HCT116 (cell line): ENCODE results near the gene ZFHX3. TPM values are rescaled to one million over a fixed set of nuclear protein-coding genes. Genes with fewer than 3 reads are reported as not detected.

Experiments used
- ATAC-seq: fragments of 200-7000 bp; cut with Tn5 transposase; 2 replicates; pipeline ENCODE4 v1.9.1; 2020; ENCODE audit warnings: mild to moderate bottlenecking, moderate library complexity
- BruUV-seq: library from RNA; stranded (reverse); fragments of 400-500 nt; replicated peaks from 2 replicates; lab custom pipeline; 2021; lab: Mats Ljungman, UMichigan
- CTCF ChIA-PET: fragments of 300-600 bp; sonication (Branson Sonifier 250); formaldehyde crosslinking; loops from one replicate; lab custom pipeline; 2021; ENCODE audit warnings: antibody characterized with exemption; lab: Charles Lee
- POLR2A ChIA-PET: fragments of 300-600, 350-600 bp; sonication (Branson Sonifier 250); formaldehyde crosslinking; loops from one replicate; lab custom pipeline; 2021; ENCODE audit warnings: antibody characterized with exemption; lab: Charles Lee
- RAD21 ChIA-PET, 2 experiments: fragments of 300-600 bp; sonication (Branson Sonifier 250); formaldehyde crosslinking; loops; one replicate each; lab custom pipeline; 2023; ENCODE audit warnings: low total read pairs in 2 of 2; ENCODE audit not compliant: uncharacterized antibody in 2 of 2, unreplicated experiment in 2 of 2, low non-redundant PET in 1 of 2; lab: Charles Lee
- DNase-seq: peaks from one replicate; pipeline ENCODE4 v3.0.0-alpha.2; 2010; ENCODE audit warnings: low read depth, low spot score
- H2AFZ ChIP-seq: fragments of 200-600 bp; shearing (Covaris generic), sonication (generic); 2 replicates; pipeline ENCODE4 v1.6.1; 2017; ENCODE audit warnings: low read depth, mixed run types, mixed read lengths, antibody characterized with exemption, low read length; ENCODE audit not compliant: poor library complexity, severe bottlenecking
- H3K27ac ChIP-seq: 2 replicates; pipeline ENCODE4 v1.5.1; 2012; ENCODE audit warnings: low read depth, low read length
- H3K27me3 ChIP-seq: fragments of 200-600 bp; sonication (generic); 2 replicates; pipeline ENCODE4 v1.6.1; 2016; ENCODE audit warnings: mixed run types, low read length, mixed read lengths; ENCODE audit not compliant: insufficient read depth
- H3K36me3 ChIP-seq, 2 experiments: fragments of 200-500 bp in 1 of 2; fragments of 200-600 bp in 1 of 2; sonication (Bioruptor generic) in 1 of 2; sonication (generic) in 1 of 2; 2 replicates each; pipeline versions ENCODE4 v1.5.1 to v1.6.1; 2014 to 2016; ENCODE audit warnings: low read length in 2 of 2, inconsistent platforms in 1 of 2, mixed read lengths in 1 of 2, mixed run types in 1 of 2; ENCODE audit not compliant: insufficient read depth in 2 of 2, control insufficient read depth in 1 of 2
- H3K4me1 ChIP-seq, 2 experiments: fragments of 200-600 bp in 1 of 2; sonication (generic) in 1 of 2; 2 replicates each; pipeline versions ENCODE4 v1.5.1 to v1.6.1; 2012 to 2017; ENCODE audit warnings: low read length in 2 of 2, inconsistent platforms in 1 of 2, mild to moderate bottlenecking in 1 of 2, mixed read lengths in 1 of 2, mixed run types in 1 of 2, moderate library complexity in 1 of 2; ENCODE audit not compliant: insufficient read depth in 2 of 2, control insufficient read depth in 1 of 2
- H3K4me2 ChIP-seq: fragments of 200-600 bp; sonication (generic); 2 replicates; pipeline ENCODE4 v1.6.1; 2017; ENCODE audit warnings: mixed run types, low read length, mixed read lengths
- H3K4me3 ChIP-seq, 2 experiments: fragments of 200-600 bp in 1 of 2; sonication (generic) in 1 of 2; replicated peaks in 1 of 2; 2 replicates each; pipeline ENCODE4 v1.5.1; 2011 to 2016; ENCODE audit warnings: low read length in 2 of 2, control low read depth in 1 of 2, low read depth in 1 of 2, mild to moderate bottlenecking in 1 of 2, mixed read lengths in 1 of 2, mixed run types in 1 of 2
- H3K79me2 ChIP-seq: fragments of 200-600 bp; sonication (generic); 2 replicates; pipeline ENCODE4 v1.6.1; 2017; ENCODE audit warnings: mild to moderate bottlenecking, mixed run types, low read length, moderate library complexity, mixed read lengths; ENCODE audit not compliant: insufficient read depth
- H3K9ac ChIP-seq: fragments of 200-600 bp; sonication (generic); 2 replicates; pipeline ENCODE4 v1.6.1; 2016; ENCODE audit warnings: low read length, mixed read lengths
- H3K9me2 ChIP-seq: fragments of 200-600 bp; sonication (generic), shearing (Covaris generic); 2 replicates; pipeline ENCODE4 v1.6.1; 2017; ENCODE audit warnings: mixed run types, mild to moderate bottlenecking, moderate library complexity; ENCODE audit not compliant: insufficient read depth
- H3K9me3 ChIP-seq, 2 experiments: fragments of 200-500 bp in 1 of 2; fragments of 200-600 bp in 1 of 2; sonication (Bioruptor generic) in 1 of 2; sonication (generic) in 1 of 2; 2 replicates each; pipeline ENCODE4 v1.6.1; 2014 to 2017; ENCODE audit warnings: low read length in 2 of 2, mixed read lengths in 2 of 2, inconsistent platforms in 1 of 2, low read depth in 1 of 2, mild to moderate bottlenecking in 1 of 2, mixed run types in 1 of 2, moderate library complexity in 1 of 2; ENCODE audit not compliant: control insufficient read depth in 1 of 2, insufficient read depth in 1 of 2
- H4K20me1 ChIP-seq: fragments of 200-600 bp; sonication (generic), shearing (Covaris generic); 2 replicates; pipeline ENCODE4 v1.6.1; 2017; ENCODE audit warnings: mixed run types, mild to moderate bottlenecking, moderate library complexity; ENCODE audit not compliant: insufficient read depth
- CEBPB ChIP-seq: IDR thresholded peaks from 2 replicates; pipeline ENCODE4 v1.6.1; 2012; ENCODE audit warnings: low read depth
- EZH2 ChIP-seq: fragments of 200-600 bp; sonication (generic); IDR thresholded peaks from 2 replicates; pipeline ENCODE4 v1.6.1; 2017; ENCODE audit warnings: antibody characterized with exemption, mixed run types
- EZH2phosphoT487 ChIP-seq: fragments of 200-600 bp; IDR thresholded peaks from 2 replicates; pipeline ENCODE4 v1.6.1; 2018; ENCODE audit warnings: antibody characterized with exemption, borderline replicate concordance
- POLR2A ChIP-seq: IDR thresholded peaks from 2 replicates; pipeline ENCODE4 v1.7.0; 2011; ENCODE audit warnings: borderline replicate concordance; ENCODE audit not compliant: insufficient read depth, insufficient read length; ENCODE audit errors: extremely low read depth
- POLR2AphosphoS5 ChIP-seq: IDR thresholded peaks from 2 replicates; pipeline ENCODE4 v1.6.1; 2011; ENCODE audit warnings: mild to moderate bottlenecking, low read depth, low read length, moderate library complexity
- REST ChIP-seq: IDR thresholded peaks from 2 replicates; pipeline ENCODE4 v1.6.1; 2012; ENCODE audit warnings: low read depth
- SIN3A ChIP-seq: IDR thresholded peaks from 2 replicates; pipeline ENCODE4 v1.6.1; 2012; ENCODE audit warnings: low read depth
- YY1 ChIP-seq: IDR thresholded peaks from 2 replicates; pipeline ENCODE4 v1.6.1; 2011; ENCODE audit warnings: low read length, low read depth, moderate library complexity, mild to moderate bottlenecking; ENCODE audit not compliant: insufficient replicate concordance; ENCODE audit errors: extremely low read depth
- intact Hi-C: fragments of 100-400 bp; cut with micrococcal nuclease; formaldehyde crosslinking; loops from 2 replicates; pipeline ENCODE4 v1.10.0; 2022
- total RNA-seq: library from RNA; stranded (reverse); gene quantifications from one replicate; pipeline ENCODE4 v1.2.1, GENCODE V29; 2021; ENCODE audit not compliant: unreplicated experiment

ZFHX3 gene
- total RNA-seq, 1 experiment from 2014 or later: 6.3 TPM

- TF ChIP-seq REST (no peak), POLR2A (no peak), YY1 (no peak), EZH2phosphoT487 (no peak), SIN3A (no peak)
- TF ChIP-seq, all 23 proteins: peak for 0
Observed at GRCh38 chr16:73056448-73056847, 8.5 kb upstream of the ZFHX3 start (continued).

GRCh38 chr16:73054813-73055482, 7.0 kb upstream of the ZFHX3 start:
- H3K79me2 ChIP-seq: peaks cover 72% of the 10 kb centered on the region
- H3K4me2 ChIP-seq: peak overlapping the region; percentile 95
- peak overlapping the region; percentile 60; the same call in 1 of the 2 replicates for H3K27ac ChIP-seq
- no peaks in the 10 kb centered on the region for H4K20me1 ChIP-seq
- no peak overlapping the region for H2AFZ ChIP-seq
- no peaks in the 10 kb centered on the region for H3K9me3 ChIP-seq
- H3K4me1 ChIP-seq: peaks cover 44 to 60% of the 10 kb centered on the region in 2 experiments
- TF ChIP-seq POLR2AphosphoS5 (no peak), CEBPB (no peak), EZH2 (no peak)
- DNase-seq (no peak), ATAC-seq (no peak)
- BruUV-seq: no TSS peak
- H3K9ac ChIP-seq: no peak overlapping the region
- H3K9me2 ChIP-seq: no peaks in the 10 kb centered on the region
- RAD21 ChIA-PET: interaction anchor here in 1 of 2 experiments (0.7 kb wide), 1 partner anchor 110 kb away, joined by 3 read pairs; no protein-coding TSS in a partner anchor
- intact Hi-C loops: loop anchor here (10.0 kb wide), 1 partner anchor 220 kb away; no protein-coding TSS in a partner anchor
- peak overlapping the region in 1 of 2 experiments; percentile 57; a peak in 1 of 4 replicates for H3K4me3 ChIP-seq
- no peaks in the 10 kb centered on the region for H3K36me3 ChIP-seq
- CTCF ChIA-PET: interaction anchor here (0.5 kb wide), 1 partner anchor 816 kb away, joined by 3 read pairs; no protein-coding TSS in a partner anchor
- POLR2A ChIA-PET: interaction anchor here (0.6 to 1.3 kb wide), 3 partner anchors 15 to 102 kb away, joined by 3 to 4 read pairs (median 3); no protein-coding TSS in a partner anchor
- H3K27me3 ChIP-seq: no peaks in the 10 kb centered on the region
